ENCODE results near the gene ARHGEF2.

- no peak for TF ChIP-seq CTCF (IDR thresholded peaks at IDR 0.05)
- no peak for TF ChIP-seq EZH2 (IDR thresholded peaks at IDR 0.05; ENCODE audit: borderline replicate concordance, insufficient read depth, low read depth, low read length, poor library complexity, severe bottlenecking)
These were observed 43.3 kb downstream of the ARHGEF2 start for GRCh38 chr1:155934936-155935590.
